ENCODE measurements around the gene PCSK9. TPM values are rescaled to one million over a fixed set of nuclear protein-coding genes. Genes with fewer than 3 reads are reported as not detected.
"Not testable (repeated sequence)": the region's sequence is repeated elsewhere in the genome, so short reads cannot be mapped to it uniquely, and the experiment has no call there.

The PCSK9 gene
- total RNA-seq, 2 donors from 2014 or later, result 0.45 TPM; not detected in 1

- H3K36me3 ChIP-seq, result peaks cover 0 to 12% of the 10 kb centered on the region in 2 donors
- intact Hi-C loops (cut with DNase I), result no loop called here
- 95% methylated on average over 2 of the region's 2 CpGs for WGBS
- no peak for TF ChIP-seq POLR2AphosphoS5 (IDR thresholded peaks at IDR 0.05)
- TF ChIP-seq POLR2A (IDR thresholded peaks at IDR 0.05), result no peak
- no peak overlapping the region for H3K4me3 ChIP-seq
- no peak overlapping the region for H3K27ac ChIP-seq
- no peaks in the 10 kb centered on the region for H3K4me1 ChIP-seq (replicated peaks)
- DNase-seq (ENCODE audit: low spot score), result no peak
- no peaks in the 10 kb centered on the region for H3K27me3 ChIP-seq (replicated peaks; ENCODE audit: insufficient read depth)
- no peaks in the 10 kb centered on the region for H3K9me3 ChIP-seq
Observed at GRCh38 chr1:55092475-55092874, 53.1 kb downstream of the PCSK9 start.

- no peak overlapping the region for H3K4me3 ChIP-seq
- WGBS, result 82% methylated on average over 5 of the region's 5 CpGs
- TF ChIP-seq POLR2AphosphoS5 (IDR thresholded peaks at IDR 0.05) (no peak), POLR2A (IDR thresholded peaks at IDR 0.05) (no peak)
- TF ChIP-seq, protein P1, sequence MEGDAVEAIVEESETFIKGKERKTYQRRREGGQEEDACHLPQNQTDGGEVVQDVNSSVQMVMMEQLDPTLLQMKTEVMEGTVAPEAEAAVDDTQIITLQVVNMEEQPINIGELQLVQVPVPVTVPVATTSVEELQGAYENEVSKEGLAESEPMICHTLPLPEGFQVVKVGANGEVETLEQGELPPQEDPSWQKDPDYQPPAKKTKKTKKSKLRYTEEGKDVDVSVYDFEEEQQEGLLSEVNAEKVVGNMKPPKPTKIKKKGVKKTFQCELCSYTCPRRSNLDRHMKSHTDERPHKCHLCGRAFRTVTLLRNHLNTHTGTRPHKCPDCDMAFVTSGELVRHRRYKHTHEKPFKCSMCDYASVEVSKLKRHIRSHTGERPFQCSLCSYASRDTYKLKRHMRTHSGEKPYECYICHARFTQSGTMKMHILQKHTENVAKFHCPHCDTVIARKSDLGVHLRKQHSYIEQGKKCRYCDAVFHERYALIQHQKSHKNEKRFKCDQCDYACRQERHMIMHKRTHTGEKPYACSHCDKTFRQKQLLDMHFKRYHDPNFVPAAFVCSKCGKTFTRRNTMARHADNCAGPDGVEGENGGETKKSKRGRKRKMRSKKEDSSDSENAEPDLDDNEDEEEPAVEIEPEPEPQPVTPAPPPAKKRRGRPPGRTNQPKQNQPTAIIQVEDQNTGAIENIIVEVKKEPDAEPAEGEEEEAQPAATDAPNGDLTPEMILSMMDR (IDR thresholded peaks at IDR 0.05), result no peak
- intact Hi-C loops (cut with DNase I), result no loop called here
- DNase-seq (ENCODE audit: low spot score), result no peak
- H3K27me3 ChIP-seq (replicated peaks; ENCODE audit: insufficient read depth), result no peaks in the 10 kb centered on the region
- H3K27ac ChIP-seq, result no peak overlapping the region
- H3K4me1 ChIP-seq (replicated peaks), result no peaks in the 10 kb centered on the region
- H3K9me3 ChIP-seq, result no peaks in the 10 kb centered on the region
- H3K36me3 ChIP-seq, result peaks cover 3 to 14% of the 10 kb centered on the region in 2 donors
Observed at GRCh38 chr1:55095095-55095494, 55.7 kb downstream of the PCSK9 start.

GRCh38 chr1:55103891-55104290, 64.5 kb downstream of the PCSK9 start:
- WGBS, result 84% methylated on average over 2 of the region's 2 CpGs
- TF ChIP-seq POLR2A (IDR thresholded peaks at IDR 0.05) (no peak), POLR2AphosphoS5 (IDR thresholded peaks at IDR 0.05) (no peak)
- TF ChIP-seq, protein P1 (IDR thresholded peaks at IDR 0.05), result no peak
- Histone ChIP-seq H3K4me1 (replicated peaks) (no peaks in the 10 kb centered on the region), H3K27ac (no peak overlapping the region), H3K4me3 (no peak overlapping the region), H3K27me3 (replicated peaks; ENCODE audit: insufficient read depth) (no peaks in the 10 kb centered on the region), H3K9me3 (no peaks in the 10 kb centered on the region), H3K36me3 (peaks cover under 1 to 2% of the 10 kb centered on the region in 2 donors)
- intact Hi-C loops (cut with DNase I), result no loop called here
- DNase-seq (ENCODE audit: low spot score), result no peak

DNA sequence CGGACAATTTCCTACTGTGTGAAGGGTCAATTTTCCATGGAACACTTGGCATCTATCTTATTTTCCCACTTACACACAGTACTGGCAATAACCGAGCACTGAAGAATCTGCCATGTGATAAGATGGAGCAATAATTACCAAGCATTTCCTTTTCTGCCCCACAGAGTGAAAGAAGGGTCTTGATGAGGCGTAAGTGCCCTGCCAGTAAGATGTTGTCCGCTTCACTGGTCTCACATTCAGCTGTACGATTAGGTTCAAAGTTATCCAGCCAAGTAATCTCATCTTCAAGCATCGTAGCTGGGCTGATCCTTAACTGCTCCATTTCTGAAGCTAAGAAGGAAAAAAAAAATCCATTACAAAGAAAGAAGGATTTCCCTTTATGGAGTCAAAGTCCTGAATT, 67.8 kb downstream of the PCSK9 start:
- no peaks in the 10 kb centered on the region for H3K27me3 ChIP-seq (replicated peaks; ENCODE audit: insufficient read depth)
- no peak overlapping the region for H3K4me3 ChIP-seq
- H3K27ac ChIP-seq, result no peak overlapping the region
- intact Hi-C loops (cut with DNase I), result no loop called here
- TF ChIP-seq POLR2A (IDR thresholded peaks at IDR 0.05), result no peak
- no peak for TF ChIP-seq POLR2AphosphoS5 (IDR thresholded peaks at IDR 0.05)
- TF ChIP-seq, protein P1 (IDR thresholded peaks at IDR 0.05), result no peak
- whole genome bisulfite sequencing, result 80% methylated on average over 6 of the region's 6 CpGs
- peaks cover 0 to 3% of the 10 kb centered on the region in 2 donors for H3K36me3 ChIP-seq
- no peaks in the 10 kb centered on the region for H3K4me1 ChIP-seq (replicated peaks)
- H3K9me3 ChIP-seq, result no peaks in the 10 kb centered on the region
- no peak for DNase-seq (ENCODE audit: low spot score)

DNA sequence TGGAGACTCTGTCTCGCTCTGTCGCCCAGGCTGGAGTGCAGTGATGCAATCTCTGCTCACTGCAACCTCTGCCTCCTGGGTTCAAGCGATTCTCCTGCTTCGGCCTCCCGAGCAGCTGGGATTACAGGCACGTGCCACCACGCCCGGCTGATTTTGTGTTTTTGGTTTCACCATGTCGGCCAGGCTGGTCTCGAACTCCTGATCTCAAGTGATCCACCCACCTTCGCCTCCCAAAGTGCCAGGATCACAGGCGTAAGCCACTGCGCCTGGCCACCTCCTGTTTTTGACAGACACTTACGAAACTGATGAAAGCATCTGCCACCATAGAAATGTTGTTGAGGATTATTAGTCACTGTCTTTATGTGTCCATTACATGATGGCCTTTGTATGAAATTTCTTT, 69.7 kb downstream of the PCSK9 start:
- H3K9me3 ChIP-seq; H3K4me3 ChIP-seq; H3K27ac ChIP-seq; H3K36me3 ChIP-seq; intact Hi-C loops (cut with DNase I); H3K27me3 ChIP-seq (replicated peaks; ENCODE audit: insufficient read depth); DNase-seq (ENCODE audit: low spot score); H3K4me1 ChIP-seq (replicated peaks): not testable (repeated sequence)
- 95% methylated on average over 14 of the region's 14 CpGs for WGBS

Other genes starting within 250 kb of the PCSK9 start
- gene TTC22, start 238.2 kb upstream of the PCSK9 start, total RNA-seq, result 10 to 100 TPM; 18.0 to 30.4 TPM
- 100 to 1,000 TPM; 152 to 154 TPM for gene DHCR24, start 152.4 kb upstream of the PCSK9 start, total RNA-seq
- 1 to 10 TPM; 2.4 to 5.4 TPM for gene TMEM61, start 58.9 kb upstream of the PCSK9 start, total RNA-seq
- gene BSND, start 40.6 kb upstream of the PCSK9 start, total RNA-seq, result under 1 TPM in 1 of 2 donors, not detected in 1; 0.11 TPM
- gene USP24, start 175.8 kb downstream of the PCSK9 start, total RNA-seq, result 10 to 100 TPM; 29.7 to 44.6 TPM